ENCODE measurements around the gene ANKRD13D.

ANKRD13D gene

GRCh38 chr11:67270256-67271204 lies 18.6 kb upstream of the ANKRD13D start:
- Histone ChIP-seq H3K27ac (no peak overlapping the region), H3K36me3 (peaks cover 30% of the 10 kb centered on the region)

GRCh38 chr11:67271205-67271540 lies 17.9 kb upstream of the ANKRD13D start:
- H3K4me3 ChIP-seq (ENCODE audit: low read depth, low read length) = no peak overlapping the region
- TF ChIP-seq CTCF (IDR thresholded peaks at IDR 0.05; ENCODE audit: low read depth, low read length) = no peak
- H3K27ac ChIP-seq = no peak overlapping the region
- peaks cover 33% of the 10 kb centered on the region for H3K36me3 ChIP-seq
- no peaks in the 10 kb centered on the region for H3K9me3 ChIP-seq (ENCODE audit: severe bottlenecking)
- no peaks in the 10 kb centered on the region for H3K27me3 ChIP-seq (ENCODE audit: insufficient read depth, low read depth, severe bottlenecking)
- no peak for DNase-seq

More at GRCh38 chr11:67270256-67271204, 18.6 kb upstream of the ANKRD13D start:
- Histone ChIP-seq H3K4me3 (ENCODE audit: low read depth, low read length) (no peak overlapping the region), H3K9me3 (ENCODE audit: severe bottlenecking) (no peaks in the 10 kb centered on the region), H3K27me3 (ENCODE audit: insufficient read depth, low read depth, severe bottlenecking) (no peaks in the 10 kb centered on the region)
- TF ChIP-seq CTCF (IDR thresholded peaks at IDR 0.05; ENCODE audit: low read depth, low read length) = no peak
- DNase-seq = no peak

GRCh38 chr11:67271541-67272284 lies 17.4 kb upstream of the ANKRD13D start:
- peaks cover 34% of the 10 kb centered on the region for H3K36me3 ChIP-seq
- DNase-seq = no peak
- TF ChIP-seq CTCF (IDR thresholded peaks at IDR 0.05; ENCODE audit: low read depth, low read length) = no peak

GRCh38 chr11:67272327-67273259 lies 16.5 kb upstream of the ANKRD13D start:
- peaks cover 37% of the 10 kb centered on the region for H3K36me3 ChIP-seq

More at GRCh38 chr11:67271541-67272284, 17.4 kb upstream of the ANKRD13D start:
- Histone ChIP-seq H3K9me3 (ENCODE audit: severe bottlenecking) (no peaks in the 10 kb centered on the region), H3K4me3 (ENCODE audit: low read depth, low read length) (no peak overlapping the region), H3K27ac (no peak overlapping the region), H3K27me3 (ENCODE audit: insufficient read depth, low read depth, severe bottlenecking) (no peaks in the 10 kb centered on the region)

More at GRCh38 chr11:67272327-67273259, 16.5 kb upstream of the ANKRD13D start:
- no peak for DNase-seq
- no peak overlapping the region for H3K4me3 ChIP-seq (ENCODE audit: low read depth, low read length)
- H3K27ac ChIP-seq = no peak overlapping the region
- TF ChIP-seq CTCF (IDR thresholded peaks at IDR 0.05; ENCODE audit: low read depth, low read length) = no peak
- no peaks in the 10 kb centered on the region for H3K9me3 ChIP-seq (ENCODE audit: severe bottlenecking)
- no peaks in the 10 kb centered on the region for H3K27me3 ChIP-seq (ENCODE audit: insufficient read depth, low read depth, severe bottlenecking)
